GM21390 (cell line): ENCODE data around the gene SH3BP4.
"Not testable (repeated sequence)": the region's sequence is repeated elsewhere in the genome, so short reads cannot be mapped to it uniquely, and the experiment has no call there.

Experiments
- ATAC-seq: cut with Tn5 transposase; IDR thresholded peaks from one replicate; pipeline ENCODE4 v1.9.1; 2021; ENCODE audit not compliant: unreplicated experiment

Gene SH3BP4

DNA sequence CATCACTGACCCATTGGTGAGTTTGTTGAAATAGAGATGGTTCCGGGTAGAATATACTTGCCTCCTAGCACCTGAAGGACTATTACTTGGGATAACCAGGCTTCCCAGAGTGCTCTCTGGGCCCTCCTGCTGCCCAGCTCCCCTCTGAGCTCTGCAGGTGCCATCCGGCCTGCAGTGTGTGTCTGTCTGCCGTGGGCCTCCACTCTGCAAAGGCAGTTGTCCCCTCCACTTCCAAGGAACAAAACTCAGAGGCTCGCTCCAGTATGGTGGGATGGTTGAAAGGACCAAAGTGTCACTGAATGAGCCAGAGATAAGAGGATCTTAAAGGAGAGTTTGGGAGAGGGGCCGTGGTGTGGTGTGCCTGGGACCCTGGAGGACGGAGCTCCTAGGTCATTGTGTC, 57.3 kb downstream of the SH3BP4 start:
- no peak for ATAC-seq

GRCh38 chr2:235010117-235010714, 58.4 kb downstream of the SH3BP4 start:
- ATAC-seq: no peak

- no peak for ATAC-seq
Measured at GRCh38 chr2:235011607-235011928, 59.8 kb downstream of the SH3BP4 start.

GRCh38 chr2:235011929-235012631, 60.3 kb downstream of the SH3BP4 start:
- ATAC-seq: no peak

- ATAC-seq: no peak
Measured at GRCh38 chr2:235017441-235017840, 65.6 kb downstream of the SH3BP4 start.

GRCh38 chr2:235018838-235019237, 67.0 kb downstream of the SH3BP4 start:
- ATAC-seq: no peak

DNA sequence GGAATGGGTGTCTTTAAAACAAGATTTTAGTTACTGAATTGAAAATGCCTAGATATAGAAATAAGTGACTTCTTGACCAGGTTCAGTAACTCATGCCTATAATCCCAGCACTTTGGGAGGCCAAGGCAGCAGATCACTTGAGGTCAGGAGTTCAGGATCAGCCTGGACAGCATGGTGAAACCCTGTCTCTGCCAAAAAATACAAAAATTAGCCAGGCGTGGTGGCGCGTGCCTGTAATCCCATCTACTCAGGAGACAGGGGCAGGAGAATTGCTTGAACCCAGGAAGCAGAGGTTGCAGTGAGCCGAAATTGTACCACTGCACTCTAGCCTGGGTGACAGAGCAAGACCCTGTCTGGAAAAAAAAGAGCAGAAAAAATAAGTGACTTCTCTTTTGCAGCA, 68.3 kb downstream of the SH3BP4 start:
- not testable (repeated sequence) for ATAC-seq

- ATAC-seq: no peak
Measured at GRCh38 chr2:235021752-235022151, 69.9 kb downstream of the SH3BP4 start.

DNA sequence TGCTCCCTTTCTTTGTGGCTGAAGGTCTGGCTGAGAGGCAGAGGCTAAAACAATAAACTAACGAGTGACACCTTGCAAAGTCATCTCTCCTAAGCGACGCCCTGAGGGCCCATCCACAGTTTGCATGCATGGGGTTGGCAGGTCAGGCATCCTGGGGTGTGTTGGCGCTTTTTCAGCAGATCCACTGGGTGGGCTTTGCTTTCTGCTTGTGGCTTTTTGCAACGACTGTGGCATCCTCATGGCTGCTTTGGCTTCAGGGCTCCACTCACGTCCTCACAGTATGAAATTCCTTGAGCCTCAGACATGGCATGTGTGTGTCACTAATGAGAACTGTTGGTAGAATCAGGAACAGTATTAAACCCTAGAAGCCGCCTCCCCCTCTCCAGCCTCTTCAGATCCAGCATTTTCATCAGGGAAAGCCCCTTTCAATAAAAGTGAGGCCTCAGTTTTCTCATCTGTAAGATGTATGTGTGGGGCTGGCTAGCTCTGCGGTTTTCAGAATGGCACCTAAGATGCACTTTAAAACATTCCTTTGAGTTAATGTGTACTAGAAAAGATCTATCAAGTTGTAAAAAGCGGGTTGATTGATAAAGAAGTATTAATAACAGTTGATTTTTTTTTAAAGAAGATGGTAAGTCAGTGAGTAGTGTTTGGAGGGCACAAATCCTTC, 72.5 kb downstream of the SH3BP4 start:
- ATAC-seq: no peak

- no peak for ATAC-seq
Measured at GRCh38 chr2:235024931-235025773, 73.3 kb downstream of the SH3BP4 start.

DNA sequence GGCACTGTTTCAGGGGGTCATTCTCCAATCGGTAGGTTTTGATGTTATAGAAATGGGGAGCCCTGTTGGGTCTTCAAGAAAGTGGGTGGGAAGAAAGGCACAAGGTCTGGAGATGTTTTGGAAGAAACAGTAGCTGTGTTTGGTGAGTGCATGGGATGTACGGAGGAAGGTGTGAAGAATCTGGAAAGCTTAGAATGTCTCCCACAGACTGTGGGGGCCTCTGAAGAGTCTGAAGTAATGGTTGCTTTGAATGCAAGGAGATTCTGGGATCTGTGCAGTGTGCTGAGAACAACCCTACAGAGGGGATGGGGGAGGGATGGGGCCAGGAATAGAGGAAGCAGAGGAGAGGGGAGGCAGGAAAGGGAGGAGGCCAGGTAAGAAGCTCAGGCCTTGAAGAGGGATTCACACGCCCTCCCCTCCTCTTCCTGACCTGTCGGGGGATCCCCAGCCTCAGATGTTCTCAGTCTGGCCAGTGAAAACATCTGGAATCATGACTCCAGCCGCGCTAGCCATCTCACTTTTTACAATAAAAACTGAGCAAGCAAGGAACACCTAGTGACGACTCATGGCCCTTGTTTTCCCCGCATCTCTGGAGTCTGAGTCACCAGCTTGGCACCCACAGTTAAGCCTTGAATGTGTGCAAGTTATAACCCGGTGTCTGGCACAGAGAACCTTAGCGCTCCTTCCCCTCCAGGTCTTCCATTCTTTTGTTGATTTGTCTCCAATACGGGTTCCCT, 74.2 kb downstream of the SH3BP4 start:
- no peak for ATAC-seq

DNA sequence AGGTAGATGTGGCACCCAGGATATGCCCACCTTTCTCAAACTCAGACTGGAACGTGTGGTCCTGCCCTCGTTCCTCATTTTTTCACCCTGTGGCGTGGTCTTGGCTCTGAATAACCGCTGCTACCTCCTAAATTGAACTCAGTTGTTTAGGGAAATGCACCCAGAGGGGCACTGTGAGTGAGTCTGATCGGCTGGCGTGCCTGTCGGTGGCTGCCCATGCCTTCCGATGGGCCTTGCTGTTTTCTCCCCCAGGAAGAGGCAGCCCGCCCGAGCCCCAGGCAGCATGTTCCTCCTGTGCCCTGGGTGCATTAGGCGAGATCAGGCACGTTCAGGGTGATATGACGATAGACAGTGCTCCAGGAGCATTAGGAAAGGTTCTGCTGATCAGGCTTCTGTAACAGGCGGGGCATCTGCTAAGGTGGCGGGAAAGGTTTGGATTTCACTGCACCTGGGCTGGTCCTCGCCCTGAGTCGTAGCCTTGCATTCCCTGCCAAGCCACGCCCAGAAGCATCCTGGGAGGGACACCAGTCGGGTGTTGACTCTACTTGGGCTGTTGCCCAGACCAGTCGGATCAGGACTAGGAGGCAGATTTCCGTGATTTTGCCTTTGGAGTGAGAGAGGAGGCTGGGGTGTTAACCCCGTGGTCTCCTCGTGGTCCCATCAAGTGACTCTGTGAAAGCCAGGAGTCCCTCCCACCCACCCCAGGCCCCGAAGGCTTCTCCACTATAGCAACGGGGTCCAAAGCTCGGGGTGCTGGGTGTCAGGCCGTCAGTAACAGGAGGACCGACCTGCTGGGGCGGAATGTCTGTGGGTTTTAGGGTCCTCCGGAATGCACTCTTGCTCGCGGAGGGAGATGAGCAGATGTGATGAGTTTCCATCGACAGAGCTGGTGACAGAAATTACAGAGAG, 75.1 kb downstream of the SH3BP4 start:
- ATAC-seq: no peak

DNA sequence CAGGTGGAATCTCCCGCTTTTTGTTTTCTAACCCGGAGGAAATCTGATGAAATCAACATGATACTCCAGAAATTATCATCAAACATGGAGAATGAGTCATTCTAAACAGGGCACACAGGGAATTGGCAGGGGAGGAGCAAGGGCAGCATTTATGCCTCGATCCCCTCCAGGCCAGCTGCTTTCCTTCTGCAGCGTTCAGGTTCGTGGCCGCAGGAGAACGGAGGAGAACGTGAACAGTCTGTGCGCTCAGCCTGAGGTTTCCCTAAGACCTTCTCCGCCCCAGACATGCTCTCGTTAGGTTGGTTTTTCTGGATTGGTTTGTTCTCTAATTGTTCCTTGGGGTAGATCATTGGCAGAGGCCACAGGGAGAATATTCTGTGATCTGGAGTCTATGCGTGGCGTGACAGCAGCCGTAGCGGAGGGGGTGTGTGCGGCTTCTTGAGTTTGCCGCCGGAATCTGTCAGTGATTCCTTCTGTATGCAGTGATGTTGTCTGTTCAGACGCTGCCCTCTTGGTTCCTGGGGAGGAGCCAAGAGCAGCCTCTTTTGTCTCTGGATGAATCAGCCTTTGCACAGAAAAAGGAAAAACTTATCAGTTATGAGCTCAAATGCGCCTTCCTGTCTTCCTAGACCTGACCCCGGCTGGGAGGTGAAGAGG, 75.9 kb downstream of the SH3BP4 start:
- no peak for ATAC-seq

DNA sequence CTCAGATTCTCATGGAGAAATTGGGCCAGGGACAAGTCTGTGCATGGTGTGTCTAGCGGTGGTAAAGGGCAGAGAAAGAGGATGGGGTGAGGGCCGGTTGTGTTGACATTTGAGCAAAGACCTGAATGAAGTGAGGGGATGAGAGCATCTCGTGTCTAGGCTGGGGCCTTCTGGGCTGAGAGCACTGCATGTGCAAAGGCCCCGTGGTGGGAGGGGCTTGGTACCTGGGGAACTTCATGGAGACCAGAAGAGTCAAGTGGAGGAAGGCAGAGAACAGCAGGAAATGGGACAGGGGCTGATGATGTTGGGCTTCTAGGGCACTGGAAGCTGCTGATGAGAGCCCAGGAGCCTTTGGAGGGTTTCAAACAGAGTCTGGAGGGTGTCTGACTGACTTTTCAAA, 76.8 kb downstream of the SH3BP4 start:
- ATAC-seq: no peak

GRCh38 chr2:235029054-235029453, 77.2 kb downstream of the SH3BP4 start:
- no peak for ATAC-seq

DNA sequence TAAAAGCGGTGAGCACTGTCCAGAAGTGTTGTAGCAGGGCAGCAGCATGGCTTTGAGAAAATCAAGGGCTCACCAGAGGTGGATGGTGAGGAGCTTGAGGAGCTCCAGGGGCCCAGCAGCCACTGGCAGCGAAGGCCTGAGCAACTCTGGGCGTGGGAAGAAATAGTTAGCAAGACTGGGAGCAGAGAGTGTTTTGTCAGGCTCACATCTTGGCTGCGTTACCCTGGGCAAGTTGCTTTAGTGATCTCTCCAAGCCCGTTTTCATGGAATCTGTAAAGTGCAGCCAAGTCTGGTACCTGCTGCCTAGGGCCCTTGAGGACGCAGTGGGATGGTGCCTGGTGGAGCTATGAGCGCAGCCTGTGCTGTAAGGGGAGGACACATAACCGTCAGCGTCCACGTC, 78.3 kb downstream of the SH3BP4 start:
- no peak for ATAC-seq

GRCh38 chr2:235030936-235031335, 79.1 kb downstream of the SH3BP4 start:
- no peak for ATAC-seq

- ATAC-seq: no peak
Measured at GRCh38 chr2:235031686-235032373, 80.0 kb downstream of the SH3BP4 start.

- no peak for ATAC-seq
Measured at GRCh38 chr2:235032466-235032865, 80.6 kb downstream of the SH3BP4 start.
